WTC11 (cell line): ENCODE measurements around the gene LMBR1. TPM values are rescaled to one million over a fixed set of nuclear protein-coding genes. Genes with fewer than 3 reads are reported as not detected.

Experiments
- ATAC-seq: fragments of 200-7000 bp; cut with Tn5 transposase; 2 replicates; pipeline ENCODE4 v1.10.0; 2021; ENCODE audit warnings: mild to moderate bottlenecking, moderate library complexity
- CTCF ChIA-PET: fragments of 300-600 bp; sonication (Branson Sonifier 250); formaldehyde crosslinking; loops from one replicate; lab custom pipeline; 2021; ENCODE audit warnings: antibody characterized with exemption; lab: Charles Lee
- POLR2A ChIA-PET: fragments of 350-600 bp; sonication (Branson Sonifier 250); formaldehyde crosslinking; loops from one replicate; lab custom pipeline; 2021; ENCODE audit warnings: antibody characterized with exemption; lab: Charles Lee
- DNase-seq: peaks from one replicate; pipeline ENCODE4 v3.0.0; 2021; ENCODE audit warnings: low spot score
- H3K27ac Mint-ChIP-seq: 2 replicates; pipeline ENCODE4 v1.8.0; 2021; ENCODE audit warnings: mixed read lengths
- H3K27me3 Mint-ChIP-seq: 2 replicates; pipeline ENCODE4 v1.8.0; 2021; ENCODE audit warnings: low read depth, mild to moderate bottlenecking, moderate library complexity, mixed read lengths
- H3K36me3 Mint-ChIP-seq: 2 replicates; pipeline ENCODE4 v1.8.0; 2021; ENCODE audit warnings: mixed read lengths
- H3K4me1 Mint-ChIP-seq: 2 replicates; pipeline ENCODE4 v1.8.0; 2022; ENCODE audit warnings: mixed read lengths
- H3K4me3 Mint-ChIP-seq: 2 replicates; pipeline ENCODE4 v1.8.0; 2021; ENCODE audit warnings: mild to moderate bottlenecking, moderate library complexity, mixed read lengths
- H3K9me3 Mint-ChIP-seq: 2 replicates; pipeline ENCODE4 v1.8.0; 2021; ENCODE audit warnings: mixed read lengths
- ATF6 ChIP-seq: sonication (generic); formaldehyde crosslinking; IDR thresholded peaks from 2 replicates; pipeline ENCODE4 v1.8.1; 2023; ENCODE audit warnings: mild to moderate bottlenecking, missing genetic modification reagents
- CREB1 ChIP-seq: sonication (generic); formaldehyde crosslinking; IDR thresholded peaks from 2 replicates; pipeline ENCODE4 v1.8.0; 2023; ENCODE audit warnings: mild to moderate bottlenecking, missing genetic modification reagents
- CREM ChIP-seq: sonication (generic); formaldehyde crosslinking; IDR thresholded peaks from 2 replicates; pipeline ENCODE4 v1.8.1; 2022; ENCODE audit warnings: mild to moderate bottlenecking, missing genetic modification reagents, moderate library complexity
- E2F1 ChIP-seq: sonication (generic); formaldehyde crosslinking; IDR thresholded peaks from 2 replicates; pipeline ENCODE4 v1.8.0; 2022; ENCODE audit warnings: mild to moderate bottlenecking, missing genetic modification reagents
- ESRRA ChIP-seq: sonication (generic); formaldehyde crosslinking; IDR thresholded peaks from 2 replicates; pipeline ENCODE4 v1.8.1; 2022; ENCODE audit warnings: mild to moderate bottlenecking, missing genetic modification reagents, borderline replicate concordance
- FOXK1 ChIP-seq: sonication (generic); formaldehyde crosslinking; IDR thresholded peaks from 2 replicates; pipeline ENCODE4 v1.8.0; 2022; ENCODE audit warnings: mild to moderate bottlenecking, moderate library complexity, missing genetic modification reagents
- IRF1 ChIP-seq: sonication (generic); formaldehyde crosslinking; IDR thresholded peaks from 2 replicates; pipeline ENCODE4 v1.8.0; 2023; ENCODE audit warnings: missing genetic modification reagents
- JAZF1 ChIP-seq: fragments of 250-450 bp; sonication (Bioruptor Pico); IDR thresholded peaks from 2 replicates; pipeline ENCODE4 v1.9.0; 2021; ENCODE audit warnings: moderate library complexity, mild to moderate bottlenecking, inconsistent platforms
- JUN ChIP-seq: sonication (generic); formaldehyde crosslinking; IDR thresholded peaks from 2 replicates; pipeline ENCODE4 v1.8.0; 2023; ENCODE audit warnings: mild to moderate bottlenecking, missing genetic modification reagents
- KAT7 ChIP-seq: sonication (generic); formaldehyde crosslinking; IDR thresholded peaks from 2 replicates; pipeline ENCODE4 v1.8.1; 2023; ENCODE audit warnings: missing genetic modification reagents, mild to moderate bottlenecking, borderline replicate concordance
- MAX ChIP-seq: sonication (generic); formaldehyde crosslinking; IDR thresholded peaks from 2 replicates; pipeline ENCODE4 v1.8.0; 2022; ENCODE audit warnings: mild to moderate bottlenecking, missing genetic modification reagents
- NR3C1 ChIP-seq: sonication (generic); formaldehyde crosslinking; conservative IDR thresholded peaks from 2 replicates; pipeline ENCODE4 v1.8.1; 2023; ENCODE audit warnings: low read depth, mild to moderate bottlenecking, missing genetic modification reagents
- PRDM15 ChIP-seq: sonication (generic); formaldehyde crosslinking; IDR thresholded peaks from 2 replicates; pipeline ENCODE4 v1.8.0; 2022; ENCODE audit warnings: missing genetic modification reagents
- SMAD4 ChIP-seq: sonication (generic); formaldehyde crosslinking; IDR thresholded peaks from 2 replicates; pipeline ENCODE4 v1.8.0; 2022; ENCODE audit warnings: mild to moderate bottlenecking, missing genetic modification reagents
- TEAD1 ChIP-seq: sonication (generic); formaldehyde crosslinking; IDR thresholded peaks from 2 replicates; pipeline ENCODE4 v1.8.0; 2022; ENCODE audit warnings: mild to moderate bottlenecking, missing genetic modification reagents
- ZNF396 ChIP-seq: fragments of 250-450 bp; sonication (Bioruptor Pico); IDR thresholded peaks from 2 replicates; pipeline ENCODE4 v1.8.0; 2021; ENCODE audit warnings: mild to moderate bottlenecking, moderate library complexity, borderline replicate concordance
- total RNA-seq: library from RNA; stranded (reverse); gene quantifications from 3 replicates; pipeline ENCODE4 v1.2.3, GENCODE V29; 2021
- TF ChIP-seq, protein P1 (sequence below): fragments of 250-450 bp; sonication (Bioruptor Pico); IDR thresholded peaks from 2 replicates; pipeline ENCODE4 v1.9.0; 2021; ENCODE audit warnings: mild to moderate bottlenecking
- TF ChIP-seq, protein P2 (sequence below): sonication (generic); formaldehyde crosslinking; IDR thresholded peaks from 2 replicates; pipeline ENCODE4 v1.8.1; 2023; ENCODE audit warnings: mild to moderate bottlenecking, missing genetic modification reagents, moderate library complexity
- TF ChIP-seq, protein P3 (sequence below): fragments of 250-450 bp; sonication (Bioruptor Pico); IDR thresholded peaks from 2 replicates; pipeline ENCODE4 v2.1.2; 2022; ENCODE audit warnings: mild to moderate bottlenecking, moderate library complexity
- TF ChIP-seq, protein P4 (sequence below): sonication (generic); formaldehyde crosslinking; IDR thresholded peaks from 2 replicates; pipeline ENCODE4 v1.8.1; 2023; ENCODE audit warnings: mild to moderate bottlenecking, missing genetic modification reagents, moderate library complexity

The LMBR1 gene
- total RNA-seq, 1 experiment from 2014 or later: 55.6 TPM

DNA sequence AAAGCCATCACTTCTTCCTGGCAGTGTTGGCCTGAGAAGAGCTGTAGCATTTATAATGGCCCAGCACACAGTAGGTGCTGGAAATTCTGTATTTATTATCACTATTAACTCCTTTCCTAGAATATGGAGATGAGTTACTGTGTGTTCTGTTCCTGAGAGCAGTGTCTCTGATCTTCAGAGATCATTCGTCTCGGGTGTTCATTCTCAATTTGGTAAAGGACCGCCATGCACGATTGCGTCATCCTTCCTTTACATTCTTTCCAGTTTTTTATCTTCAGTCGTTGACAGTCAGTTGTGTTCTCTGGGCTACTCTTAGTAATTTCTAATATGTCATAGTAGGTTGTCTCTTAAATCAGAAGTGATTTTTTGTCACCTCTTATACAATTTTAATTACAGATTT lies 233.8 kb downstream of the LMBR1 start (continued):
- TF ChIP-seq ATF6 (CRISPR knock-in tag) (no peak), JUN (CRISPR knock-in tag) (no peak), IRF1 (no peak), JAZF1 (CRISPR knock-in tag) (no peak)
- TF ChIP-seq, protein P1, sequence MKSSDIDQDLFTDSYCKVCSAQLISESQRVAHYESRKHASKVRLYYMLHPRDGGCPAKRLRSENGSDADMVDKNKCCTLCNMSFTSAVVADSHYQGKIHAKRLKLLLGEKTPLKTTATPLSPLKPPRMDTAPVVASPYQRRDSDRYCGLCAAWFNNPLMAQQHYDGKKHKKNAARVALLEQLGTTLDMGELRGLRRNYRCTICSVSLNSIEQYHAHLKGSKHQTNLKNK (CRISPR knock-in tag): no peak
- TF ChIP-seq, all 79 proteins: peak for 0

- H3K9me3 Mint-ChIP-seq: no peaks in the 10 kb centered on the region
- CTCF ChIA-PET: no interaction called here
- no peak overlapping the region for H3K27ac Mint-ChIP-seq
- no peak overlapping the region for H3K4me3 Mint-ChIP-seq
- DNase-seq: no peak
- H3K36me3 Mint-ChIP-seq: no peaks in the 10 kb centered on the region
- H3K27me3 Mint-ChIP-seq: no peaks in the 10 kb centered on the region
- ATAC-seq: no peak
- TF ChIP-seq KAT7 (CRISPR knock-in tag): no peak
- no peak for TF ChIP-seq TEAD1 (CRISPR knock-in tag)
- TF ChIP-seq, protein P2, sequence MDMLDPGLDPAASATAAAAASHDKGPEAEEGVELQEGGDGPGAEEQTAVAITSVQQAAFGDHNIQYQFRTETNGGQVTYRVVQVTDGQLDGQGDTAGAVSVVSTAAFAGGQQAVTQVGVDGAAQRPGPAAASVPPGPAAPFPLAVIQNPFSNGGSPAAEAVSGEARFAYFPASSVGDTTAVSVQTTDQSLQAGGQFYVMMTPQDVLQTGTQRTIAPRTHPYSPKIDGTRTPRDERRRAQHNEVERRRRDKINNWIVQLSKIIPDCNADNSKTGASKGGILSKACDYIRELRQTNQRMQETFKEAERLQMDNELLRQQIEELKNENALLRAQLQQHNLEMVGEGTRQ (CRISPR knock-in tag): no peak
- no peak for TF ChIP-seq SMAD4
- TF ChIP-seq MAX (CRISPR knock-in tag): no peak
- TF ChIP-seq, protein P1 (CRISPR knock-in tag): no peak
- TF ChIP-seq E2F1 (CRISPR knock-in tag): no peak
- TF ChIP-seq CREB1 (CRISPR knock-in tag): no peak
- TF ChIP-seq, protein P3, sequence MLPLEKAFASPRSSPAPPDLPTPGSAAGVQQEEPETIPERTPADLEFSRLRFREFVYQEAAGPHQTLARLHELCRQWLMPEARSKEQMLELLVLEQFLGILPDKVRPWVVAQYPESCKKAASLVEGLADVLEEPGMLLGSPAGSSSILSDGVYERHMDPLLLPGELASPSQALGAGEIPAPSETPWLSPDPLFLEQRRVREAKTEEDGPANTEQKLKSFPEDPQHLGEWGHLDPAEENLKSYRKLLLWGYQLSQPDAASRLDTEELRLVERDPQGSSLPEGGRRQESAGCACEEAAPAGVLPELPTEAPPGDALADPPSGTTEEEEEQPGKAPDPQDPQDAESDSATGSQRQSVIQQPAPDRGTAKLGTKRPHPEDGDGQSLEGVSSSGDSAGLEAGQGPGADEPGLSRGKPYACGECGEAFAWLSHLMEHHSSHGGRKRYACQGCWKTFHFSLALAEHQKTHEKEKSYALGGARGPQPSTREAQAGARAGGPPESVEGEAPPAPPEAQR (CRISPR knock-in tag): no peak
- TF ChIP-seq, protein P4, sequence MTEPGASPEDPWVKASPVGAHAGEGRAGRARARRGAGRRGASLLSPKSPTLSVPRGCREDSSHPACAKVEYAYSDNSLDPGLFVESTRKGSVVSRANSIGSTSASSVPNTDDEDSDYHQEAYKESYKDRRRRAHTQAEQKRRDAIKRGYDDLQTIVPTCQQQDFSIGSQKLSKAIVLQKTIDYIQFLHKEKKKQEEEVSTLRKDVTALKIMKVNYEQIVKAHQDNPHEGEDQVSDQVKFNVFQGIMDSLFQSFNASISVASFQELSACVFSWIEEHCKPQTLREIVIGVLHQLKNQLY (CRISPR knock-in tag): no peak
- no peak for TF ChIP-seq ESRRA
- TF ChIP-seq ZNF396 (CRISPR knock-in tag): no peak
- no peak for TF ChIP-seq CREM (CRISPR knock-in tag)
- TF ChIP-seq FOXK1 (CRISPR knock-in tag): no peak
- TF ChIP-seq NR3C1 (CRISPR knock-in tag): no peak
- no peak for TF ChIP-seq PRDM15 (CRISPR knock-in tag)
- peaks cover 8% of the 10 kb centered on the region for H3K4me1 Mint-ChIP-seq
- POLR2A ChIA-PET: no interaction called here
Observed at GRCh38 chr7:156657681-156658080, 235.3 kb downstream of the LMBR1 start.
